HuH-7 (cell line): ENCODE measurements around the gene RPS24.
"Not testable (repeated sequence)": the region's sequence is repeated elsewhere in the genome, so short reads cannot be mapped to it uniquely, and the experiment has no call there.

ENCODE experiments used
- DNase-seq: peaks from one replicate; pipeline ENCODE4 v3.0.0; 2011; ENCODE audit warnings: low spot score

RPS24 gene

GRCh38 chr10:78053211-78053868 is 19.7 kb downstream of the RPS24 start:
- no peak for DNase-seq

DNA sequence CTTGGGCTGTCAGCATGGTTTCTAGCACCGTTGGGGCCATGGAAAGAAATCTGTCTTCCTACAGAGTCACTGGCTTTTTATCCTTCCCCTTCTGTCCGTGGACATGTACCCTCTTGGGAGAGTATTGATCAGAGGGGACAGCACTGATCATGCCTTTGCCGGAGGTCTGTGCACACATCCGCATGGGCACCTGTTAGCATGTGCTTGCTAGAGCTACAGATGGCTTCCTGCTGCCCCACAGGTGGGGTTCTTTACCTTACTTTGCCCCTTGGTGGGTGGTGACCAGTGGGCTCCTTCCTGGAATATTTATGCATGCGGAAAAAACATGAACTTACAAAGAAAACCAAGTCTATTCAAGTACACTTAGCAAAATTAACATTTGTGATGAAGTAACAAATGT is 24.9 kb downstream of the RPS24 start:
- DNase-seq, result no peak

- DNase-seq, result no peak
Measured at GRCh38 chr10:78059906-78060702, 26.4 kb downstream of the RPS24 start.

- DNase-seq, result no peak
Measured at GRCh38 chr10:78062296-78062695, 28.6 kb downstream of the RPS24 start.

- DNase-seq, result no peak
Measured at GRCh38 chr10:78063236-78063635, 29.6 kb downstream of the RPS24 start.

GRCh38 chr10:78064919-78065318 is 31.3 kb downstream of the RPS24 start:
- not testable (repeated sequence) for DNase-seq

DNA sequence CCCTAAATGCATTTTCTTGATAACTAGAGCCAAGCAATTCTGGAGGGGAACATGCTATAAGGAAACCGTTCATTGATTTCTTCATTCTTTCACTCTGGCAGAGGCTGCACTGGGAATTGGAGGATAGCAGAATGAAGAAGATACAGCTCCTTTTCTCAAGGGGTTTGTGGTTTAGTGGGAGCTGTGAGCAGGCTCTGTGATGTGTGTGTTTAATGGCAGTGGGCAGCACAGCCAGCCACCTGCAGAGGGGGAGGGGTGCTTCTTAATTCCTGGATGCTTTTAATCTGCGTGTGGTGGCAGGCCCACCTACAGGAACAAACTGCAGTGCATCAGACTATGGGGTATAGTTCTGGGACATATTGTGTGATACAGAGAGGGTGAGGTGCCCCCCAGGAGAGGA is 31.9 kb downstream of the RPS24 start:
- DNase-seq, result no peak

DNA sequence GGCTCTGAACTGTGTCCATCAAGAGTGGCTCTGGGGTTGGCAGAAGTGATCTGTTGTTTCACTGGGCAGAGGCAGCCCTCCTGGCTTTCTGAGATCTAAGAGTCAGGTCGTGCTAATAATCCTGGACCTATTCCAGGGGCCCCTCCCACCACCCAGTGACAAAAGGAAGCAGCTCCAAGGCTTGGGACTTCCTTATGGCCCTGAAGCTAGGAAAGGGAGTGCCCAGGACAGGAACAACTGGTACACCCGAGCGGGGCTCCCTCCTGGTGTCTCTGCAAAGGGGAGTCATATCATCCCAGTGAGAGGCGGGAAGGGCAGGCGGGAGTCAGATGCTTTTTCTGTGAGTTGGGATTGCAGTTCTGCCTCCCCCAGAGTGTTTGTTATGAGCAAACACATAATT is 32.3 kb downstream of the RPS24 start:
- DNase-seq, result no peak

DNA sequence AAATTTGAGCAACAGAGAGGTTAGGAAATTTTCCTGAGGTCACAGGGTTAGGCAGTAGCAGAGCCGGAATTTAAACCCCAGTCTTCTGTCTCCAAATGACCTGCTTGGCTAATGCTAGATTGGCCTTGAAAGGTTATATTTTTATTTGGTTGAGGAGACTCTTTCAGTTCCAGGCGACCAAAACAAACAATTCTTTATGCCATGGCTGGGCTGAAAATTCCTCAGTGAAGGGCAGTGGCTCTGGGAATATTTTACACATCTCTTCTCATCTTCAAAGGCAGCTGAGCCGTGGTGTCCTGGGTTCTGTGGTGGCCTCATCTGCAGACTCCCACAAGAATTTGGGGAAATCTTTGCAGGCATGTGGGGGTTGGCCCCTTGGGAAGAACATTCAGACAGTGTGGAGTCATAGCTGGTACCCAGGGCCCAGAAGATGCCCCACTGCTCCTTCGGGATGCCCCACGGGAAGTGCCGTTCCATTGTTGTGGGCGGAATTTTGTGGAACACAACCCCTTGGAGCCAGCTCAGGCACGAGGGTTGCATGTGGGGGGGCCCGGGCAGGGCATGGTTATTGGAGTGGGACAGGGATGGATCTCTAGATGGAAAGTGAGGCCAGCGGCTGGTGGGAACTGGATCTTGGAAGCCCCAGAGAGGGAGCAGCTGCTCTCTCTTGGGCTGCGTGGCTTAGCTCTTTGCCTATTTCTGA is 33.2 kb downstream of the RPS24 start:
- no peak for DNase-seq

GRCh38 chr10:78069151-78069550 is 35.5 kb downstream of the RPS24 start:
- no peak for DNase-seq

- DNase-seq, result not testable (repeated sequence)
Measured at GRCh38 chr10:78070064-78070463, 36.4 kb downstream of the RPS24 start.

GRCh38 chr10:78070726-78071125 is 37.1 kb downstream of the RPS24 start:
- no peak for DNase-seq

- no peak for DNase-seq
Measured at GRCh38 chr10:78071140-78071856, 37.6 kb downstream of the RPS24 start.

DNA sequence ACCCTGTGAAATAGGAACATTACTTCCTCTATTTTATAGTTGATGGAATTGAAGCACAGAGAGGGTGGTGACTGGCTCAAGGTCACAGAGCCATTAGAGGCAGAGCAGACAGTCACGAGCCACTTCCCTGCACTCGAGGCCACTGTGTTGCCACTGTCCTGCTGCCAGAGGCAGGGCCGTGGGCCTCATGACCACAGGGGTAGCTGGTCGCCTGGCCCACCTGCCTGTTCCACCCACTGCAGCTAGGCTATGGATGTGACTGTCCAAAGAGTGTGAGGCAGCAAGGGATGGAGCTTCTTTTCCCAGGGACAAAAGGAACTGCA is 38.2 kb downstream of the RPS24 start:
- DNase-seq, result no peak

- no peak for DNase-seq
Measured at GRCh38 chr10:78072504-78072903, 38.8 kb downstream of the RPS24 start.

- DNase-seq, result not testable (repeated sequence)
Measured at GRCh38 chr10:78075806-78076205, 42.1 kb downstream of the RPS24 start.

GRCh38 chr10:78078539-78079330 is 45.1 kb downstream of the RPS24 start:
- DNase-seq, result no peak

DNA sequence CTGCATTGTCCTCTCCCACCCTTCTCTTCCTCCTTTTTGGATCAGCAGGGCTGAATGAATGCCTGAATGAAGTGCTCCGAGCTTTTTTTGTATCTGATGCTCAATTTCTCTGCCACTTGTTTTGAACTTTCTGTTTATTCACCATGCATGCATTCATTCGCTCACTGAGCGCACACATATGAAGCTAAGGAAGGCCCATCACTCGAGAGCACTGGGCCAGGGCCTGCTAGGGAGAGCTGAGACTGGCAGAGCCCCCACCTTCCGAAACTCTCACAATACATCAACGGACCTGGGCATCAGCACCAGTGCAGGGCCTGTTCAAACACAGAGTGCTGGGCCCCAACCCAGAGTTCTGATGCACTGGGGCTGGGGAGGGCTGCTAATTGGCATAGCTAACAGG is 45.7 kb downstream of the RPS24 start:
- DNase-seq, result no peak

DNA sequence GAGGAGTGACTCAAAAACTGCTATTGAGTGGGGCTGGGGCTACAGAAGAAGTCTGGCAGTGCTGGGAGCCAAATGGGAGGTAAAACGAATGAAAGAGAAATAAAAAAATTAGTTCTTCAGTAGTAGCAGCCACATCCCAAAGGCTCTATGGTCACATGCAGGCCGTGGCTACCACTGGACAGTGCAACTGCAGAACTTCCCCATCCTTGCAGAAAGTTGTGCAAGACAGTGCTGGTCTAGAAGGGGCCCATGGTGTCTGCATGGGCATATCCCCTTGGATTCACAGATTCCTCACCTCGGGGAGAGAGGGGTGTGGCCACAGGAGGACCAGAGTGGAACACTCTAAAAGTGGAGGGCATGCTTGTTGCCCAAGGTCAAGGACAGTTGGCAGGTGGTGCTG is 47.6 kb downstream of the RPS24 start:
- no peak for DNase-seq

DNA sequence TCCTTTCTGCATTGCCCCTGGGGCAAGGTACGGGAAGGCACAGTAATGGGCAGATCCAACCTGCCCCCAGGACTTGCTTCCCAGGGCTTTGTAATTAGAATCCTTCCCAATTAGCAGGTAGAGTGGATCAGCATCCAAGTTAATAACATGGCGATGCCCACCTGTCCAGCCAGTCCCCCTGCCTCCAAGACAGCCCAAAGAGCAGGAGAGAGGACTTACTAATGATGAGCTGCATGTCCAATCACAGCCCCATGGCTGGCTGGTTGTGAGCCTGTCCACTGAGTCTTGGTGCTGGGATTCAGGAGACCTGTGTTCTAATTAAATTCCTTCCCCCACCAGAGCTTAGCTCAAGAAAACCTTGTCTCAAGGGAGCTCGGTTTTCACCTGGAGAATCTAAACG is 49.0 kb downstream of the RPS24 start:
- DNase-seq, result no peak
